RWPE2 (cell line): ENCODE measurements around the gene ENPP1.

Source experiments
- ATAC-seq: fragments of 200-7000 bp; cut with Tn5 transposase; 3 replicates; pipeline ENCODE4 v1.9.1; 2021; ENCODE audit warnings: low read depth
- DNase-seq: peaks from one replicate; pipeline ENCODE4 v3.0.0-alpha.2; 2020; ENCODE audit warnings: low spot score
- H3K27ac ChIP-seq: fragments of 450-650 bp; 2 replicates; pipeline ENCODE4 v1.5.1; 2017; ENCODE audit warnings: mild to moderate bottlenecking; ENCODE audit not compliant: poor library complexity, severe bottlenecking
- H3K27me3 ChIP-seq: fragments of 250-450 bp; sonication (Bioruptor Pico); 2 replicates; pipeline ENCODE4 v1.5.1; 2021; ENCODE audit warnings: mild to moderate bottlenecking, moderate library complexity; ENCODE audit not compliant: insufficient read depth, poor library complexity, severe bottlenecking
- H3K36me3 ChIP-seq: fragments of 250-450 bp; sonication (Bioruptor Pico); 2 replicates; pipeline ENCODE4 v1.5.1; 2020; ENCODE audit warnings: low read depth, mild to moderate bottlenecking, moderate library complexity
- H3K4me1 ChIP-seq: fragments of 250-450 bp; sonication (Bioruptor Pico); 2 replicates; pipeline ENCODE4 v1.5.1; 2021; ENCODE audit warnings: mild to moderate bottlenecking, moderate library complexity; ENCODE audit not compliant: insufficient read depth, poor library complexity, severe bottlenecking
- H3K4me3 ChIP-seq: fragments of 250-450 bp; sonication (Bioruptor Pico); 2 replicates; pipeline ENCODE4 v1.5.1; 2021; ENCODE audit warnings: mild to moderate bottlenecking, moderate library complexity; ENCODE audit not compliant: severe bottlenecking
- H3K9me3 ChIP-seq: fragments of 250-450 bp; sonication (Bioruptor Pico); 2 replicates; pipeline ENCODE4 v1.5.1; 2021; ENCODE audit warnings: mild to moderate bottlenecking, moderate library complexity; ENCODE audit not compliant: severe bottlenecking
- CTCF ChIP-seq: fragments of 450-650 bp; IDR thresholded peaks from one replicate; pipeline ENCODE4 v1.5.1; 2017; ENCODE audit warnings: mild to moderate bottlenecking, moderate library complexity; ENCODE audit not compliant: poor library complexity, severe bottlenecking

ENPP1 gene

GRCh38 chr6:131791476-131791875 is 16.3 kb upstream of the ENPP1 start:
- DNase-seq (no peak), ATAC-seq (no peak)
- H3K27me3 ChIP-seq: no peaks in the 10 kb centered on the region
- no peak overlapping the region for H3K27ac ChIP-seq
- no peak overlapping the region for H3K4me3 ChIP-seq
- H3K4me1 ChIP-seq: no peaks in the 10 kb centered on the region
- no peaks in the 10 kb centered on the region for H3K36me3 ChIP-seq
- no peak for TF ChIP-seq CTCF
- H3K9me3 ChIP-seq: no peaks in the 10 kb centered on the region

GRCh38 chr6:131792091-131792496 is 15.7 kb upstream of the ENPP1 start:
- Histone ChIP-seq H3K9me3 (no peaks in the 10 kb centered on the region), H3K27me3 (no peaks in the 10 kb centered on the region), H3K27ac (no peak overlapping the region), H3K4me3 (no peak overlapping the region), H3K36me3 (no peaks in the 10 kb centered on the region), H3K4me1 (no peaks in the 10 kb centered on the region)
- TF ChIP-seq CTCF: no peak
- DNase-seq (no peak), ATAC-seq (no peak; the same call in 2 of the 3 replicates)

- no peaks in the 10 kb centered on the region for H3K4me1 ChIP-seq
- no peak for TF ChIP-seq CTCF
- ATAC-seq: no peak
- no peak overlapping the region for H3K27ac ChIP-seq
- no peaks in the 10 kb centered on the region for H3K36me3 ChIP-seq
- DNase-seq: no peak
- no peak overlapping the region for H3K4me3 ChIP-seq
- peaks cover 5% of the 10 kb centered on the region for H3K9me3 ChIP-seq
- H3K27me3 ChIP-seq: no peaks in the 10 kb centered on the region
Observed at GRCh38 chr6:131795366-131795765, 12.5 kb upstream of the ENPP1 start.

GRCh38 chr6:131802347-131802746 is 5.5 kb upstream of the ENPP1 start:
- H3K4me3 ChIP-seq: no peak overlapping the region
- H3K27ac ChIP-seq: no peak overlapping the region
- peaks cover 5% of the 10 kb centered on the region for H3K9me3 ChIP-seq
- no peak for TF ChIP-seq CTCF
- no peaks in the 10 kb centered on the region for H3K4me1 ChIP-seq
- no peaks in the 10 kb centered on the region for H3K36me3 ChIP-seq
- no peak for DNase-seq
- H3K27me3 ChIP-seq: no peaks in the 10 kb centered on the region
- ATAC-seq: no peak

GRCh38 chr6:131803007-131803769 is 4.6 kb upstream of the ENPP1 start:
- Histone ChIP-seq H3K4me1 (no peaks in the 10 kb centered on the region), H3K27ac (no peak overlapping the region), H3K9me3 (peaks cover 5% of the 10 kb centered on the region), H3K27me3 (no peaks in the 10 kb centered on the region), H3K4me3 (no peak overlapping the region), H3K36me3 (no peaks in the 10 kb centered on the region)
- DNase-seq (no peak), ATAC-seq (no peak)
- TF ChIP-seq CTCF: no peak
